Measurements from ENCODE around the gene ANKHD1. TPM values are rescaled to one million over a fixed set of nuclear protein-coding genes. Genes with fewer than 3 reads are reported as not detected.
A peak's percentile ranks its signal among the peaks of the same experiment; 100 is the strongest.

The ANKHD1 gene
- total and polyA plus RNA-seq, 8 donors: 104 to 148 (median 136) TPM

GRCh38 chr5:140587495-140587894 lies 185.9 kb downstream of the ANKHD1 start:
- intact Hi-C loops (cut with DNase I): no loop called here
- TF ChIP-seq CTCF (IDR thresholded peaks at IDR 0.05): no peak
- Histone ChIP-seq H3K27ac (no peak overlapping the region), H3K4me1 (peaks cover 3 to 56% of the 10 kb centered on the region in 2 donors), H3K36me3 (no peaks in the 10 kb centered on the region), H3K4me3 (no peak overlapping the region), H3K9me3 (no peaks in the 10 kb centered on the region), H3K27me3 (no peaks in the 10 kb centered on the region)
- DNase-seq (no peak), ATAC-seq (no peak)

GRCh38 chr5:140588311-140589070 lies 186.9 kb downstream of the ANKHD1 start:
- ATAC-seq (peak; percentile 48), DNase-seq (peak in 2 of 4 donors; percentile 31 to 49)
- no peaks in the 10 kb centered on the region for H3K27me3 ChIP-seq
- no peak overlapping the region for H3K4me3 ChIP-seq
- no peaks in the 10 kb centered on the region for H3K36me3 ChIP-seq
- no peak for TF ChIP-seq CTCF (IDR thresholded peaks at IDR 0.05)
- peaks cover 3 to 57% of the 10 kb centered on the region in 2 donors for H3K4me1 ChIP-seq
- intact Hi-C loops (cut with DNase I): no loop called here
- H3K9me3 ChIP-seq: no peaks in the 10 kb centered on the region
- peak overlapping the region; percentile 63 to 71 for H3K27ac ChIP-seq

Small RNAs within 50 kb of the gene (microRNA-seq; reads per million reads assigned to microRNA genes)
- 0 reads per million in 2 donors for gene MIR6831

Other genes with a start within 250 kb of the ANKHD1 start
- gene CYSTM1, start 226.6 kb upstream of the ANKHD1 start, total RNA-seq: 10 to 100 TPM; 85.2 to 90.4 TPM
- 10 to 100 TPM; 28.4 to 36.6 (median 32.9) TPM for gene CYSTM1, start 226.6 kb upstream of the ANKHD1 start, polyA plus RNA-seq (ENCODE audit: insufficient read length in 6 of 6)
- 10 to 100 TPM; 45.7 to 55.5 TPM for gene PFDN1, start 98.7 kb upstream of the ANKHD1 start, total RNA-seq
- gene PFDN1, start 98.7 kb upstream of the ANKHD1 start, polyA plus RNA-seq (ENCODE audit: insufficient read length in 6 of 6): 10 to 100 TPM; 85.3 to 98.9 (median 91.6) TPM
- 10 to 100 TPM; 18.1 to 33.8 TPM for gene HBEGF, start 55.2 kb upstream of the ANKHD1 start, total RNA-seq
- gene HBEGF, start 55.2 kb upstream of the ANKHD1 start, polyA plus RNA-seq (ENCODE audit: insufficient read length in 6 of 6): 10 to 100 TPM in 2 of 6 donors, 1 to 10 TPM in 4; 5.4 to 12.7 (median 7.6) TPM
- not detected for gene SLC4A9, start 41.6 kb upstream of the ANKHD1 start, total RNA-seq
- gene SLC4A9, start 41.6 kb upstream of the ANKHD1 start, polyA plus RNA-seq (ENCODE audit: insufficient read length in 6 of 6): under 1 TPM in 4 of 6 donors, not detected in 2; 0.09 to 0.44 (median 0.11) TPM
- gene EIF4EBP3, start 145.8 kb downstream of the ANKHD1 start, total RNA-seq: 10 to 100 TPM; 10.6 to 16.8 TPM
- gene EIF4EBP3, start 145.8 kb downstream of the ANKHD1 start, polyA plus RNA-seq (ENCODE audit: insufficient read length in 6 of 6): 10 to 100 TPM; 10.2 to 13.2 (median 12.4) TPM
- 10 to 100 TPM; 25.1 to 33.0 TPM for gene SRA1, start 155.6 kb downstream of the ANKHD1 start, total RNA-seq
- gene SRA1, start 155.6 kb downstream of the ANKHD1 start, polyA plus RNA-seq (ENCODE audit: insufficient read length in 6 of 6): 10 to 100 TPM; 20.2 to 36.2 (median 23.1) TPM
- gene APBB3, start 162.8 kb downstream of the ANKHD1 start, total RNA-seq: 10 to 100 TPM; 19.6 to 23.2 TPM
- gene APBB3, start 162.8 kb downstream of the ANKHD1 start, polyA plus RNA-seq (ENCODE audit: insufficient read length in 6 of 6): 10 to 100 TPM; 39.6 to 60.1 (median 50.6) TPM
- 10 to 100 TPM; 78.6 to 82.8 TPM for gene SLC35A4, start 163.0 kb downstream of the ANKHD1 start, total RNA-seq
- 10 to 100 TPM; 63.8 to 79.8 (median 73.9) TPM for gene SLC35A4, start 163.0 kb downstream of the ANKHD1 start, polyA plus RNA-seq (ENCODE audit: insufficient read length in 6 of 6)
- gene CD14, start 231.3 kb downstream of the ANKHD1 start, total RNA-seq: 100 to 1,000 TPM in 1 of 2 donors, 10 to 100 TPM in 1; 76.8 to 252 TPM
- gene CD14, start 231.3 kb downstream of the ANKHD1 start, polyA plus RNA-seq (ENCODE audit: insufficient read length in 6 of 6): 10 to 100 TPM; 11.1 to 21.1 (median 18.8) TPM
- gene TMCO6, start 237.6 kb downstream of the ANKHD1 start, total RNA-seq: 10 to 100 TPM in 1 of 2 donors, 1 to 10 TPM in 1; 7.6 to 12.8 TPM
- 10 to 100 TPM; 18.7 to 23.1 (median 19.7) TPM for gene TMCO6, start 237.6 kb downstream of the ANKHD1 start, polyA plus RNA-seq (ENCODE audit: insufficient read length in 6 of 6)
- 10 to 100 TPM; 50.2 to 62.8 TPM for gene NDUFA2, start 245.8 kb downstream of the ANKHD1 start, total RNA-seq
- 10 to 100 TPM; 56.3 to 68.2 (median 64.1) TPM for gene NDUFA2, start 245.8 kb downstream of the ANKHD1 start, polyA plus RNA-seq (ENCODE audit: insufficient read length in 6 of 6)
- gene IK, start 246.0 kb downstream of the ANKHD1 start, total RNA-seq: 10 to 100 TPM; 53.9 to 58.5 TPM
- 100 to 1,000 TPM; 131 to 178 (median 164) TPM for gene IK, start 246.0 kb downstream of the ANKHD1 start, polyA plus RNA-seq (ENCODE audit: insufficient read length in 6 of 6)

Data from left lung (tissue), 10 donors.